HCT116 (cell line): ENCODE measurements around the gene ZNF699. TPM values are rescaled to one million over a fixed set of nuclear protein-coding genes. Genes with fewer than 3 reads are reported as not detected.

ENCODE experiments used
- ATAC-seq: fragments of 200-7000 bp; cut with Tn5 transposase; 2 replicates; pipeline ENCODE4 v1.9.1; 2020; ENCODE audit warnings: mild to moderate bottlenecking, moderate library complexity
- BruUV-seq: library from RNA; stranded (reverse); fragments of 400-500 nt; replicated peaks from 2 replicates; lab custom pipeline; 2021; lab: Mats Ljungman, UMichigan
- CTCF ChIA-PET: fragments of 300-600 bp; sonication (Branson Sonifier 250); formaldehyde crosslinking; loops from one replicate; lab custom pipeline; 2021; ENCODE audit warnings: antibody characterized with exemption; lab: Charles Lee
- POLR2A ChIA-PET: fragments of 300-600, 350-600 bp; sonication (Branson Sonifier 250); formaldehyde crosslinking; loops from one replicate; lab custom pipeline; 2021; ENCODE audit warnings: antibody characterized with exemption; lab: Charles Lee
- RAD21 ChIA-PET, 2 experiments: fragments of 300-600 bp; sonication (Branson Sonifier 250); formaldehyde crosslinking; loops; one replicate each; lab custom pipeline; 2023; ENCODE audit warnings: low total read pairs in 2 of 2; ENCODE audit not compliant: uncharacterized antibody in 2 of 2, unreplicated experiment in 2 of 2, low non-redundant PET in 1 of 2; lab: Charles Lee
- DNase-seq: peaks from one replicate; pipeline ENCODE4 v3.0.0-alpha.2; 2010; ENCODE audit warnings: low read depth, low spot score
- H2AFZ ChIP-seq: fragments of 200-600 bp; shearing (Covaris generic), sonication (generic); 2 replicates; pipeline ENCODE4 v1.6.1; 2017; ENCODE audit warnings: low read depth, mixed run types, mixed read lengths, antibody characterized with exemption, low read length; ENCODE audit not compliant: poor library complexity, severe bottlenecking
- H3K27ac ChIP-seq: 2 replicates; pipeline ENCODE4 v1.5.1; 2012; ENCODE audit warnings: low read depth, low read length
- H3K27me3 ChIP-seq: fragments of 200-600 bp; sonication (generic); 2 replicates; pipeline ENCODE4 v1.6.1; 2016; ENCODE audit warnings: mixed run types, low read length, mixed read lengths; ENCODE audit not compliant: insufficient read depth
- H3K36me3 ChIP-seq, 2 experiments: fragments of 200-500 bp in 1 of 2; fragments of 200-600 bp in 1 of 2; sonication (Bioruptor generic) in 1 of 2; sonication (generic) in 1 of 2; 2 replicates each; pipeline versions ENCODE4 v1.5.1 to v1.6.1; 2014 to 2016; ENCODE audit warnings: low read length in 2 of 2, inconsistent platforms in 1 of 2, mixed read lengths in 1 of 2, mixed run types in 1 of 2; ENCODE audit not compliant: insufficient read depth in 2 of 2, control insufficient read depth in 1 of 2
- H3K4me1 ChIP-seq, 2 experiments: fragments of 200-600 bp in 1 of 2; sonication (generic) in 1 of 2; 2 replicates each; pipeline versions ENCODE4 v1.5.1 to v1.6.1; 2012 to 2017; ENCODE audit warnings: low read length in 2 of 2, inconsistent platforms in 1 of 2, mild to moderate bottlenecking in 1 of 2, mixed read lengths in 1 of 2, mixed run types in 1 of 2, moderate library complexity in 1 of 2; ENCODE audit not compliant: insufficient read depth in 2 of 2, control insufficient read depth in 1 of 2
- H3K4me2 ChIP-seq: fragments of 200-600 bp; sonication (generic); 2 replicates; pipeline ENCODE4 v1.6.1; 2017; ENCODE audit warnings: mixed run types, low read length, mixed read lengths
- H3K4me3 ChIP-seq, 2 experiments: fragments of 200-600 bp in 1 of 2; sonication (generic) in 1 of 2; replicated peaks in 1 of 2; 2 replicates each; pipeline ENCODE4 v1.5.1; 2011 to 2016; ENCODE audit warnings: low read length in 2 of 2, control low read depth in 1 of 2, low read depth in 1 of 2, mild to moderate bottlenecking in 1 of 2, mixed read lengths in 1 of 2, mixed run types in 1 of 2
- H3K79me2 ChIP-seq: fragments of 200-600 bp; sonication (generic); 2 replicates; pipeline ENCODE4 v1.6.1; 2017; ENCODE audit warnings: mild to moderate bottlenecking, mixed run types, low read length, moderate library complexity, mixed read lengths; ENCODE audit not compliant: insufficient read depth
- H3K9ac ChIP-seq: fragments of 200-600 bp; sonication (generic); 2 replicates; pipeline ENCODE4 v1.6.1; 2016; ENCODE audit warnings: low read length, mixed read lengths
- H3K9me2 ChIP-seq: fragments of 200-600 bp; sonication (generic), shearing (Covaris generic); 2 replicates; pipeline ENCODE4 v1.6.1; 2017; ENCODE audit warnings: mixed run types, mild to moderate bottlenecking, moderate library complexity; ENCODE audit not compliant: insufficient read depth
- H3K9me3 ChIP-seq, 2 experiments: fragments of 200-500 bp in 1 of 2; fragments of 200-600 bp in 1 of 2; sonication (Bioruptor generic) in 1 of 2; sonication (generic) in 1 of 2; 2 replicates each; pipeline ENCODE4 v1.6.1; 2014 to 2017; ENCODE audit warnings: low read length in 2 of 2, mixed read lengths in 2 of 2, inconsistent platforms in 1 of 2, low read depth in 1 of 2, mild to moderate bottlenecking in 1 of 2, mixed run types in 1 of 2, moderate library complexity in 1 of 2; ENCODE audit not compliant: control insufficient read depth in 1 of 2, insufficient read depth in 1 of 2
- H4K20me1 ChIP-seq: fragments of 200-600 bp; sonication (generic), shearing (Covaris generic); 2 replicates; pipeline ENCODE4 v1.6.1; 2017; ENCODE audit warnings: mixed run types, mild to moderate bottlenecking, moderate library complexity; ENCODE audit not compliant: insufficient read depth
- ATF3 ChIP-seq: IDR thresholded peaks from 2 replicates; pipeline ENCODE4 v1.6.1; 2012
- CBX3 ChIP-seq: IDR thresholded peaks from 2 replicates; pipeline ENCODE4 v1.6.1; 2012; ENCODE audit warnings: low read depth
- CTCF ChIP-seq, 3 experiments: fragments of 200-600 bp in 1 of 3; sonication (generic) in 1 of 3; IDR thresholded peaks in 2 of 3; conservative IDR thresholded peaks in 1 of 3; 2 replicates each; pipeline ENCODE4 v1.5.1; 2012 to 2017; ENCODE audit warnings: low read depth in 2 of 3, low read length in 2 of 3, antibody characterized with exemption in 1 of 3, borderline replicate concordance in 1 of 3, control low read depth in 1 of 3, mild to moderate bottlenecking in 1 of 3, mixed read lengths in 1 of 3, mixed run types in 1 of 3, moderate library complexity in 1 of 3; ENCODE audit not compliant: insufficient read depth in 1 of 3
- EGR1 ChIP-seq: IDR thresholded peaks from 2 replicates; pipeline ENCODE4 v1.6.1; 2012; ENCODE audit warnings: low read depth
- ELF1 ChIP-seq: IDR thresholded peaks from 2 replicates; pipeline ENCODE4 v1.6.1; 2012; ENCODE audit warnings: low read depth, borderline replicate concordance
- EZH2 ChIP-seq: fragments of 200-600 bp; sonication (generic); IDR thresholded peaks from 2 replicates; pipeline ENCODE4 v1.6.1; 2017; ENCODE audit warnings: antibody characterized with exemption, mixed run types
- FOSL1 ChIP-seq: IDR thresholded peaks from 2 replicates; pipeline ENCODE4 v1.6.1; 2012; ENCODE audit warnings: low read depth
- JUND ChIP-seq: IDR thresholded peaks from 2 replicates; pipeline ENCODE4 v1.6.1; 2012
- MAX ChIP-seq: IDR thresholded peaks from 2 replicates; pipeline ENCODE4 v1.6.1; 2012
- RAD21 ChIP-seq: IDR thresholded peaks from 2 replicates; pipeline ENCODE4 v1.6.1; 2012; ENCODE audit warnings: low read depth, mild to moderate bottlenecking
- REST ChIP-seq: IDR thresholded peaks from 2 replicates; pipeline ENCODE4 v1.6.1; 2012; ENCODE audit warnings: low read depth
- SIN3A ChIP-seq: IDR thresholded peaks from 2 replicates; pipeline ENCODE4 v1.6.1; 2012; ENCODE audit warnings: low read depth
- SRF ChIP-seq: IDR thresholded peaks from 2 replicates; pipeline ENCODE4 v1.6.1; 2012; ENCODE audit warnings: low read depth
- TCF7L2 ChIP-seq: IDR thresholded peaks from 2 replicates; pipeline ENCODE4 v1.7.0; 2011; ENCODE audit warnings: borderline replicate concordance, inconsistent platforms; ENCODE audit not compliant: insufficient read depth, insufficient read length; ENCODE audit errors: extremely low read depth
- YY1 ChIP-seq: IDR thresholded peaks from 2 replicates; pipeline ENCODE4 v1.6.1; 2011; ENCODE audit warnings: low read length, low read depth, moderate library complexity, mild to moderate bottlenecking; ENCODE audit not compliant: insufficient replicate concordance; ENCODE audit errors: extremely low read depth
- ZBTB33 ChIP-seq: IDR thresholded peaks from 2 replicates; pipeline ENCODE4 v1.6.1; 2011; ENCODE audit warnings: mild to moderate bottlenecking, low read length, moderate library complexity; ENCODE audit not compliant: insufficient replicate concordance; ENCODE audit errors: extremely low read depth
- ZFX ChIP-seq: fragments of 450-650 bp; IDR thresholded peaks from 2 replicates; pipeline ENCODE4 v1.6.1; 2017
- ZNF274 ChIP-seq: fragments of 200-500 bp; sonication (Bioruptor generic); IDR thresholded peaks from 2 replicates; pipeline ENCODE4 v1.6.1; 2014; ENCODE audit warnings: mild to moderate bottlenecking, low read depth, low read length, inconsistent platforms
- intact Hi-C: fragments of 100-400 bp; cut with micrococcal nuclease; formaldehyde crosslinking; loops from 2 replicates; pipeline ENCODE4 v1.10.0; 2022
- total RNA-seq: library from RNA; stranded (reverse); gene quantifications from one replicate; pipeline ENCODE4 v1.2.1, GENCODE V29; 2021; ENCODE audit not compliant: unreplicated experiment

ZNF699 gene
- total RNA-seq, 1 experiment from 2014 or later, result 7.8 TPM

- no peaks in the 10 kb centered on the region for H3K79me2 ChIP-seq
- ATAC-seq, result no peak
- H3K4me1 ChIP-seq, result no peaks in the 10 kb centered on the region
- no peak overlapping the region for H3K9ac ChIP-seq
- intact Hi-C loops, result no loop called here
- TF ChIP-seq ZFX, result no peak
- TF ChIP-seq MAX, result no peak
- TF ChIP-seq ZNF274, result no peak
- TF ChIP-seq SIN3A, result no peak
- no peak for TF ChIP-seq FOSL1
- no peak for TF ChIP-seq ELF1
- no peak for TF ChIP-seq CTCF (IDR thresholded peaks at IDR 0.05 in 2 of 3, conservative IDR thresholded peaks at IDR 0.05 in 1 of 3; ENCODE audit: borderline replicate concordance in 1 of 3, insufficient read depth in 1 of 3, low read depth in 2 of 3, low read length in 2 of 3)
- no peak for TF ChIP-seq ZBTB33
- TF ChIP-seq TCF7L2, result no peak
- TF ChIP-seq CBX3, result no peak
- no peak for TF ChIP-seq JUND
- TF ChIP-seq YY1, result no peak
- no peak for TF ChIP-seq RAD21
- TF ChIP-seq SRF, result no peak
- no peak for TF ChIP-seq REST
- no peak for TF ChIP-seq ATF3
- TF ChIP-seq EGR1, result no peak
- no peak for TF ChIP-seq EZH2
- H4K20me1 ChIP-seq, result no peaks in the 10 kb centered on the region
- no peak overlapping the region for H3K4me2 ChIP-seq
- ChIA-PET POLR2A (no interaction called here), RAD21 (no interaction called here), CTCF (no interaction called here)
- no peak overlapping the region for H2AFZ ChIP-seq
- no TSS peak for BruUV-seq
- no peak overlapping the region for H3K4me3 ChIP-seq
- H3K27ac ChIP-seq, result no peak overlapping the region
- peaks cover 4 to 8% of the 10 kb centered on the region in 2 experiments; a peak in 2 of 4 replicates for H3K9me3 ChIP-seq
- no peaks in the 10 kb centered on the region for H3K36me3 ChIP-seq
- no peaks in the 10 kb centered on the region for H3K27me3 ChIP-seq
- no peaks in the 10 kb centered on the region for H3K9me2 ChIP-seq
- DNase-seq, result no peak
These were observed 42.9 kb upstream of the ZNF699 start for GRCh38 chr19:9352505-9352904.
